OCI-LY7 (cell line): ENCODE results near the gene OR6B1. TPM values are rescaled to one million over a fixed set of nuclear protein-coding genes. Genes with fewer than 3 reads are reported as not detected.

Experiments used
- BruUV-seq: library from RNA; stranded (reverse); fragments of 400-500 nt; replicated peaks from 2 replicates; lab custom pipeline; 2021; lab: Mats Ljungman, UMichigan
- CTCF ChIA-PET: fragments of 300-600 bp; sonication (Branson Sonifier 250); formaldehyde crosslinking; loops from one replicate; lab custom pipeline; 2022; ENCODE audit warnings: antibody characterized with exemption; ENCODE audit not compliant: unreplicated experiment; lab: Charles Lee
- POLR2A ChIA-PET: fragments of 300-600 bp; sonication (Branson Sonifier 250); formaldehyde crosslinking; loops from one replicate; lab custom pipeline; 2022; ENCODE audit warnings: antibody characterized with exemption; lab: Charles Lee
- DNase-seq: peaks from one replicate; pipeline ENCODE4 v3.0.0-alpha.2; 2015; ENCODE audit warnings: low spot score
- H2AFZ ChIP-seq: fragments of 200-600 bp; sonication (generic), shearing (Covaris generic); 2 replicates; pipeline ENCODE4 v1.6.1; 2014; ENCODE audit warnings: mild to moderate bottlenecking, antibody characterized with exemption, low read length, moderate library complexity
- H3K27ac ChIP-seq: fragments of 200-600 bp; sonication (generic); 2 replicates; pipeline ENCODE4 v1.5.1; 2014; ENCODE audit warnings: mixed run types, low read depth, mild to moderate bottlenecking, moderate library complexity, low read length, inconsistent platforms; ENCODE audit not compliant: poor library complexity, severe bottlenecking
- H3K36me3 ChIP-seq: fragments of 200-600 bp; sonication (generic); 2 replicates; pipeline ENCODE4 v1.6.1; 2014; ENCODE audit warnings: mild to moderate bottlenecking, antibody characterized with exemption, low read length, moderate library complexity, mixed read lengths; ENCODE audit not compliant: insufficient read depth
- H3K4me1 ChIP-seq: fragments of 200-600 bp; sonication (generic); 2 replicates; pipeline ENCODE4 v1.5.1; 2014; ENCODE audit warnings: mild to moderate bottlenecking, low read length; ENCODE audit not compliant: insufficient read depth, poor library complexity, severe bottlenecking
- H3K4me2 ChIP-seq: fragments of 200-600 bp; sonication (generic); 2 replicates; pipeline ENCODE4 v1.6.1; 2014; ENCODE audit warnings: mild to moderate bottlenecking, low read length
- H3K4me3 ChIP-seq: fragments of 200-600 bp; sonication (generic); 2 replicates; pipeline ENCODE4 v1.5.1; 2014; ENCODE audit warnings: mild to moderate bottlenecking, low read depth, low read length; ENCODE audit not compliant: poor library complexity, severe bottlenecking
- H3K79me2 ChIP-seq: fragments of 200-600 bp; sonication (generic); 2 replicates; pipeline ENCODE4 v1.6.1; 2016; ENCODE audit warnings: low read depth, mild to moderate bottlenecking, low read length, moderate library complexity, mixed read lengths; ENCODE audit not compliant: insufficient read depth
- H3K9me2 ChIP-seq: fragments of 200-600 bp; sonication (generic); 2 replicates; pipeline ENCODE4 v1.6.1; 2016; ENCODE audit warnings: mild to moderate bottlenecking, low read length, mixed read lengths; ENCODE audit not compliant: insufficient read depth
- H3K9me3 ChIP-seq: fragments of 200-600 bp; sonication (generic); 2 replicates; pipeline ENCODE4 v1.6.1; 2014; ENCODE audit warnings: mild to moderate bottlenecking, mixed run types, low read length, mixed read lengths
- H4K20me1 ChIP-seq: fragments of 200-600 bp; sonication (generic); 2 replicates; pipeline ENCODE4 v1.6.1; 2014; ENCODE audit warnings: mild to moderate bottlenecking, antibody characterized with exemption, low read length, moderate library complexity, mixed read lengths; ENCODE audit not compliant: insufficient read depth
- EZH2phosphoT487 ChIP-seq: fragments of 200-600 bp; sonication (generic); IDR thresholded peaks from 2 replicates; pipeline ENCODE4 v1.6.1; 2018; ENCODE audit warnings: low read depth, borderline replicate concordance, mild to moderate bottlenecking, mixed run types, antibody characterized with exemption, low read length, moderate library complexity, mixed read lengths
- intact Hi-C: fragments of 100-400 bp; cut with micrococcal nuclease; formaldehyde crosslinking; loops from one replicate; pipeline ENCODE4 v1.10.0; 2022; ENCODE audit not compliant: unreplicated experiment
- total RNA-seq, 2 experiments: library from RNA; depleted of rRNA in 1 of 2; stranded (reverse); fragments of >200 nt in 1 of 2; shearing (Covaris generic) in 1 of 2; gene quantifications; 2 replicates each; pipeline ENCODE4 v1.2.3, GENCODE V29; 2014 to 2022
- TF ChIP-seq, protein P1 (sequence below): fragments of 200-600 bp; sonication (generic); conservative IDR thresholded peaks from 2 replicates; pipeline ENCODE4 v1.5.1; 2014; ENCODE audit warnings: mild to moderate bottlenecking, antibody characterized with exemption, low read length, moderate library complexity, mixed read lengths

Gene OR6B1
- total RNA-seq, 2 experiments from 2014 or later, result not detected

DNA sequence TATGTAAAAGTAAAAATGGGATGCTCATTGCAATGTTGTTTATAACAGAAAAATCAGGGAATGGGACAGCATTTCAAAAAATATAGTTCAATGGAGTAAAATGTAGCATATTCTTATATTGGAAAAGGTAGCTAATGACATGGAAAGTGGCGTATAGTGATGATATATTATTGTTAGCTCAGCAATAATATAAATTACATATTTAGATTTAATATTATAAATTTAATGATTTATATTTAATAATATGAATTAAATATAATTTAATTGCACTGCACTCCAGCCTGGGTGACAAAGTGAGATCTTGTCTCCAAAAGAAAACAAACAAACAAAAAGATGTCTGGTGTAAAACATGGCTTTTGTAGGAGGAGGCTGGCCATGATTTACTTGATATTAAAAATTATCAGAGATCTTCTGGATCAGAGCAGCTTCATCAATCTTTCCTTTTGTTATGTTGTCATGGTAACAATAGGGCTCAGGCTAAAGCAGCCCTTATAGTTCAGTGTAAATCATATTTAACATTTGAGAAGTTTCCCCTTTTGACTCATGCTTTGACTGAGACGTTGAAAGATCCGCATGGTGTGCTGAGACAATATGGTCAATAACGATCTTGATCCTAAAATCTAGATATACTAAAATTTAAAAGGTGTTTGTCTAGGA, 23.2 kb downstream of the OR6B1 start:
- H3K9me2 ChIP-seq, result no peaks in the 10 kb centered on the region
- no peak overlapping the region for H2AFZ ChIP-seq
- DNase-seq, result no peak
- intact Hi-C loops, result no loop called here
- no peaks in the 10 kb centered on the region for H3K36me3 ChIP-seq
- H4K20me1 ChIP-seq, result no peaks in the 10 kb centered on the region
- H3K79me2 ChIP-seq, result no peaks in the 10 kb centered on the region
- no peak overlapping the region for H3K27ac ChIP-seq
- H3K4me2 ChIP-seq, result no peak overlapping the region
- ChIA-PET POLR2A (interaction anchor here (0.5 kb wide), 1 partner anchor 549 kb away, joined by 3 read pairs; no protein-coding TSS in a partner anchor), CTCF (no interaction called here)
- TF ChIP-seq, protein P1, sequence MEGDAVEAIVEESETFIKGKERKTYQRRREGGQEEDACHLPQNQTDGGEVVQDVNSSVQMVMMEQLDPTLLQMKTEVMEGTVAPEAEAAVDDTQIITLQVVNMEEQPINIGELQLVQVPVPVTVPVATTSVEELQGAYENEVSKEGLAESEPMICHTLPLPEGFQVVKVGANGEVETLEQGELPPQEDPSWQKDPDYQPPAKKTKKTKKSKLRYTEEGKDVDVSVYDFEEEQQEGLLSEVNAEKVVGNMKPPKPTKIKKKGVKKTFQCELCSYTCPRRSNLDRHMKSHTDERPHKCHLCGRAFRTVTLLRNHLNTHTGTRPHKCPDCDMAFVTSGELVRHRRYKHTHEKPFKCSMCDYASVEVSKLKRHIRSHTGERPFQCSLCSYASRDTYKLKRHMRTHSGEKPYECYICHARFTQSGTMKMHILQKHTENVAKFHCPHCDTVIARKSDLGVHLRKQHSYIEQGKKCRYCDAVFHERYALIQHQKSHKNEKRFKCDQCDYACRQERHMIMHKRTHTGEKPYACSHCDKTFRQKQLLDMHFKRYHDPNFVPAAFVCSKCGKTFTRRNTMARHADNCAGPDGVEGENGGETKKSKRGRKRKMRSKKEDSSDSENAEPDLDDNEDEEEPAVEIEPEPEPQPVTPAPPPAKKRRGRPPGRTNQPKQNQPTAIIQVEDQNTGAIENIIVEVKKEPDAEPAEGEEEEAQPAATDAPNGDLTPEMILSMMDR, result no peak
- TF ChIP-seq EZH2phosphoT487, result no peak
- no TSS peak for BruUV-seq
- no peaks in the 10 kb centered on the region for H3K4me1 ChIP-seq
- no peak overlapping the region for H3K4me3 ChIP-seq
- no peaks in the 10 kb centered on the region for H3K9me3 ChIP-seq

DNA sequence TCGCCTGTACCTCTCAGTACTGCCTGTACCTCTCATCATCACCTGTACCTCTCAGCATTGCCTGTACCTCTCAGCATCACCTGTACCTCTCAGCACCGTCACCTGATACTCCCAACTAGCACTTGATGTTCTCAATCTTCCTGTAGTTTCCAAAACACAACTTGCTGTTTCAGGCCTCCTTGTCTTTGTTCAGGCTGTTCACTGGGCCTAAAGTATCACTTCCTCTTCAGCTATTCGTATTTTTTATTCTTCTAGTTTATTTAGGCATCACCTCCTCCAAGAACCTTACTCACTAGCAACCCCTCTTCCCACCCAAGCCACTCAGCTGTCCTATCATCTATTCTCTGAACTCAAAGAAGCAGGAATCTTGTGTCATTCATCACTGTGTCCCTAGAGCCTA, 24.1 kb downstream of the OR6B1 start:
- ChIA-PET CTCF (no interaction called here), POLR2A (interaction anchor here (0.8 to 1.8 kb wide), 2 partner anchors 12 to 21 kb away, joined by 3 to 5 read pairs; no protein-coding TSS in a partner anchor)
- DNase-seq, result no peak
- H3K9me2 ChIP-seq, result no peaks in the 10 kb centered on the region
- TF ChIP-seq, protein P1, result no peak
- no peak for TF ChIP-seq EZH2phosphoT487
- H3K4me3 ChIP-seq, result no peak overlapping the region
- H3K79me2 ChIP-seq, result no peaks in the 10 kb centered on the region
- H3K27ac ChIP-seq, result no peak overlapping the region
- BruUV-seq, result no TSS peak
- intact Hi-C loops, result no loop called here
- H3K4me1 ChIP-seq, result no peaks in the 10 kb centered on the region
- H3K4me2 ChIP-seq, result no peak overlapping the region
- H3K9me3 ChIP-seq, result no peaks in the 10 kb centered on the region
- no peaks in the 10 kb centered on the region for H3K36me3 ChIP-seq
- H4K20me1 ChIP-seq, result no peaks in the 10 kb centered on the region
- no peak overlapping the region for H2AFZ ChIP-seq

DNA sequence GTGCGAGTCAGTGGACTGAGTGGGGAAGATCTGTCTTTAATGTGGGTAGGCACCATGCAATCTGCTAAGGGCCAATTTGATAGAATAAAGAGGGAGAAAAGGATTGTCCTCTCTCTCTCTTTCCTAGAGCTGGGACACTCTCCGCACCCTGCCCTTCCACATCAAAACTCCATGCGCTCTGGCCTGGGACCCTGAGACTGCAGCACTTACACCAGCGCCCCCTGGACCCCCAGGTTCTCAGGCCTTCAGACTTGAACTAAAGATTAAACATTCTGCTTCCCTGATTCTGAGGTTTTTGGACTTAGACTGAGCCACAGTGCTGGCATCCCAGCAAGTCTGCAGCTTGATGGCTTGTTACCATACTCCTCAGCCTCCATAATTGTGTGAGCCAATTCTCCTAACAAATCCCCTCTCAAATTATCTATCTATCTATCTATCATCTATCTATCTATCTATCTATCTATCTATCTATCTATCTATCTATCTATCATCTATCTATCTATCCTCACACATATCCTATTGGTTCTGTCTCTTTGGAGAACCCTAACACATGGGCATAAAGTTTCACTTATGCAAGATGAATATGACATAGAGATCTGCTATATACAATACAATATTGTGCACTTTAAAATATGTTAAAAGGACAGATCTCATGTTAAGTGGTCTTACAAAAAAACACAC, 26.2 kb downstream of the OR6B1 start:
- no peak overlapping the region for H3K4me3 ChIP-seq
- H3K4me1 ChIP-seq, result no peaks in the 10 kb centered on the region
- BruUV-seq, result no TSS peak
- no peaks in the 10 kb centered on the region for H3K9me2 ChIP-seq
- H2AFZ ChIP-seq, result no peak overlapping the region
- intact Hi-C loops, result no loop called here
- H3K27ac ChIP-seq, result no peak overlapping the region
- ChIA-PET CTCF (no interaction called here), POLR2A (interaction anchor here (1.8 kb wide), 1 partner anchor 23 kb away, joined by 5 read pairs; no protein-coding TSS in a partner anchor)
- no peaks in the 10 kb centered on the region for H3K9me3 ChIP-seq
- TF ChIP-seq, protein P1, result no peak
- TF ChIP-seq EZH2phosphoT487, result no peak
- H4K20me1 ChIP-seq, result no peaks in the 10 kb centered on the region
- no peak overlapping the region for H3K4me2 ChIP-seq
- no peaks in the 10 kb centered on the region for H3K36me3 ChIP-seq
- DNase-seq, result no peak
- no peaks in the 10 kb centered on the region for H3K79me2 ChIP-seq
